Activated CD8-positive, alpha-beta T cell treated with anti-CD3 and anti-CD28 coated beads for 36 hours (primary cell): ENCODE data around the gene NHERF1. TPM values are rescaled to one million over a fixed set of nuclear protein-coding genes. Genes with fewer than 3 reads are reported as not detected.
A peak's percentile ranks its signal among the peaks of the same experiment; 100 is the strongest.

Experiments
- ATAC-seq: fragments of 200-7000 bp; cut with Tn5 transposase; one replicate; pipeline ENCODE4 v1.10.0; 2021; ENCODE audit warnings: mild to moderate bottlenecking, moderate library complexity
- CTCF ChIA-PET: fragments of 350-600 bp; sonication (Branson Sonifier 250); formaldehyde crosslinking; loops from one replicate; lab custom pipeline; 2021; ENCODE audit warnings: antibody characterized with exemption; lab: Charles Lee
- POLR2A ChIA-PET: fragments of 350-600 bp; sonication (Branson Sonifier 250); formaldehyde crosslinking; loops from one replicate; lab custom pipeline; 2021; ENCODE audit warnings: antibody characterized with exemption; lab: Charles Lee
- DNase-seq: peaks from one replicate; pipeline ENCODE4 v3.0.0-alpha.2; 2020
- H3K27ac Mint-ChIP-seq: one replicate; pipeline ENCODE4 v1.8.0; 2021; ENCODE audit warnings: mild to moderate bottlenecking, mixed read lengths
- H3K27me3 Mint-ChIP-seq: one replicate; pipeline ENCODE4 v1.8.0; 2021; ENCODE audit warnings: mixed read lengths
- H3K36me3 Mint-ChIP-seq: one replicate; pipeline ENCODE4 v1.8.0; 2021; ENCODE audit warnings: low read depth, mixed read lengths
- H3K4me1 Mint-ChIP-seq: one replicate; pipeline ENCODE4 v1.8.0; 2021; ENCODE audit warnings: low read depth, mixed read lengths
- H3K4me3 Mint-ChIP-seq: one replicate; pipeline ENCODE4 v1.8.0; 2021; ENCODE audit warnings: mild to moderate bottlenecking, moderate library complexity, mixed read lengths
- H3K9me3 Mint-ChIP-seq: one replicate; pipeline ENCODE4 v1.8.0; 2021; ENCODE audit warnings: mixed read lengths
- CTCF ChIP-seq: fragments of 200-600 bp; IDR thresholded peaks from one replicate; pipeline ENCODE4 v1.8.0; 2022; ENCODE audit warnings: antibody characterized with exemption, mild to moderate bottlenecking
- intact Hi-C: fragments of 100-400 bp; cut with micrococcal nuclease; formaldehyde crosslinking; loops from one replicate; pipeline ENCODE4 v1.10.0; 2022
- total RNA-seq, 2 experiments: library from RNA; stranded (reverse); gene quantifications; one replicate each; pipeline ENCODE4 v1.2.3, GENCODE V29; 2021

NHERF1 gene
- total RNA-seq, 2 experiments from 2014 or later: 143 to 150 TPM

GRCh38 chr17:74750039-74750326 is 1.6 kb downstream of the NHERF1 start:
- TF ChIP-seq CTCF: no peak
- peaks cover 44% of the 10 kb centered on the region for H3K4me1 Mint-ChIP-seq
- peaks cover 46% of the 10 kb centered on the region for H3K36me3 Mint-ChIP-seq
- no peak for DNase-seq
- H3K27ac Mint-ChIP-seq: peak overlapping the region; percentile 86
- ChIA-PET POLR2A (interaction anchor here (0.5 to 5.5 kb wide), 13 partner anchors 8 to 123 kb away, joined by 3 to 35 read pairs (median 5); partner anchors contain the start of genes FDXR and RAB37), CTCF (interaction anchor here (1.0 to 7.9 kb wide), 11 partner anchors 8 to 115 kb away, joined by 3 to 98 read pairs (median 10); partner anchors contain the start of genes NAT9 and RAB37)
- H3K27me3 Mint-ChIP-seq: no peaks in the 10 kb centered on the region
- intact Hi-C loops: no loop called here
- no peaks in the 10 kb centered on the region for H3K9me3 Mint-ChIP-seq
- ATAC-seq: no peak
- H3K4me3 Mint-ChIP-seq: peak overlapping the region; percentile 85

- Mint-ChIP-seq H3K36me3 (peaks cover 50% of the 10 kb centered on the region), H3K4me1 (peaks cover 49% of the 10 kb centered on the region), H3K27ac (peak overlapping the region; percentile 86), H3K9me3 (no peaks in the 10 kb centered on the region), H3K27me3 (no peaks in the 10 kb centered on the region), H3K4me3 (peak overlapping the region; percentile 85)
- TF ChIP-seq CTCF: no peak
- intact Hi-C loops: no loop called here
- ChIA-PET CTCF (interaction anchor here (1.0 to 7.9 kb wide), 10 partner anchors 7 to 93 kb away, joined by 3 to 98 read pairs (median 16); partner anchors contain the start of genes NAT9 and RAB37), POLR2A (interaction anchor here (0.5 to 5.5 kb wide), 13 partner anchors 9 to 42 kb away, joined by 3 to 35 read pairs (median 6); partner anchors contain the start of gene RAB37)
- ATAC-seq: no peak
- DNase-seq: peak; percentile 47
Measured at GRCh38 chr17:74750327-74751069, 2.1 kb downstream of the NHERF1 start.

- Mint-ChIP-seq H3K36me3 (peaks cover 52% of the 10 kb centered on the region), H3K27me3 (no peaks in the 10 kb centered on the region), H3K9me3 (no peaks in the 10 kb centered on the region), H3K27ac (peak overlapping the region; percentile 86), H3K4me3 (peak overlapping the region; percentile 85), H3K4me1 (peaks cover 53% of the 10 kb centered on the region)
- no peak for DNase-seq
- ATAC-seq: no peak
- intact Hi-C loops: no loop called here
- no peak for TF ChIP-seq CTCF
- POLR2A ChIA-PET: interaction anchor here (3.0 kb wide), 1 partner anchor 11 kb away, joined by 13 read pairs; no protein-coding TSS in a partner anchor
- CTCF ChIA-PET: interaction anchor here (1.1 to 7.9 kb wide), 6 partner anchors 8 to 95 kb away, joined by 3 to 56 read pairs (median 12); no protein-coding TSS in a partner anchor
Measured at GRCh38 chr17:74752415-74752814, 4.0 kb downstream of the NHERF1 start.

- Mint-ChIP-seq H3K36me3 (peaks cover 52% of the 10 kb centered on the region), H3K27ac (peak overlapping the region; percentile 86), H3K4me1 (peaks cover 56% of the 10 kb centered on the region), H3K9me3 (no peaks in the 10 kb centered on the region), H3K27me3 (no peaks in the 10 kb centered on the region), H3K4me3 (peak overlapping the region; percentile 85)
- ATAC-seq (no peak), DNase-seq (no peak)
- ChIA-PET POLR2A (interaction anchor here (0.8 to 3.0 kb wide), 2 partner anchors 11 to 26 kb away, joined by 4 to 13 read pairs; no protein-coding TSS in a partner anchor), CTCF (interaction anchor here (0.8 to 7.9 kb wide), 6 partner anchors 7 to 96 kb away, joined by 3 to 56 read pairs (median 12); no protein-coding TSS in a partner anchor)
- TF ChIP-seq CTCF: no peak
- intact Hi-C loops: no loop called here
Measured at GRCh38 chr17:74752822-74753401, 4.5 kb downstream of the NHERF1 start.
